Keratinocyte (primary cell): ENCODE measurements around the gene GRM5. TPM values are rescaled to one million over a fixed set of nuclear protein-coding genes. Genes with fewer than 3 reads are reported as not detected.

Experiments used
- DNase-seq: peaks from one replicate; pipeline ENCODE4 v3.0.0-alpha.2; 2011; ENCODE audit warnings: low read depth, missing footprints, low spot score
- FAIRE-seq: peaks from 2 replicates; lab custom pipeline; 2011; peaks lifted over from hg19 to GRCh38; lab: Jason Lieb, UNC
- H2AFZ ChIP-seq: 2 replicates; pipeline ENCODE4 v1.6.0; 2012; ENCODE audit warnings: low read length, control low read depth, inconsistent platforms; ENCODE audit not compliant: control insufficient read depth
- H3K27ac ChIP-seq: 2 replicates; pipeline ENCODE4 v1.5.1; 2011; ENCODE audit warnings: low read length; ENCODE audit not compliant: control insufficient read depth, insufficient read depth
- H3K27me3 ChIP-seq: 3 replicates; pipeline ENCODE4 v1.6.0; 2011; ENCODE audit warnings: low read length; ENCODE audit not compliant: control insufficient read depth, insufficient read depth; ENCODE audit errors: extremely low read depth
- H3K36me3 ChIP-seq, 2 experiments: 2 replicates in 1 of 2; 3 replicates in 1 of 2; pipeline ENCODE4 v1.5.1; 2011; ENCODE audit warnings: low read length in 2 of 2, mild to moderate bottlenecking in 1 of 2; ENCODE audit not compliant: control insufficient read depth in 2 of 2, insufficient read depth in 2 of 2; ENCODE audit errors: extremely low read depth in 1 of 2
- H3K4me1 ChIP-seq: 3 replicates; pipeline ENCODE4 v1.5.1; 2011; ENCODE audit warnings: low read length; ENCODE audit not compliant: control insufficient read depth, insufficient read depth; ENCODE audit errors: extremely low read depth
- H3K4me2 ChIP-seq: 3 replicates; pipeline ENCODE4 v1.6.0; 2011; ENCODE audit warnings: low read depth, low read length; ENCODE audit not compliant: control insufficient read depth, insufficient read depth; ENCODE audit errors: extremely low read depth
- H3K4me3 ChIP-seq, 3 experiments: fragments of 200-600 bp in 1 of 3; sonication (generic) in 1 of 3; 2 replicates in 2 of 3; 3 replicates in 1 of 3; pipeline ENCODE4 v1.5.1; 2011 to 2016; ENCODE audit warnings: low read length in 3 of 3, mild to moderate bottlenecking in 3 of 3, control low read depth in 2 of 3, inconsistent platforms in 1 of 3, low read depth in 1 of 3, mixed read lengths in 1 of 3, mixed run types in 1 of 3, moderate library complexity in 1 of 3; ENCODE audit not compliant: control insufficient read depth in 2 of 3, insufficient read depth in 2 of 3; ENCODE audit errors: extremely low read depth in 1 of 3
- H3K79me2 ChIP-seq: 2 replicates; pipeline ENCODE4 v1.6.0; 2012; ENCODE audit warnings: low read length; ENCODE audit not compliant: control insufficient read depth, insufficient read depth
- H3K9ac ChIP-seq: 3 replicates; pipeline ENCODE4 v1.6.0; 2011; ENCODE audit warnings: low read length; ENCODE audit not compliant: control insufficient read depth, insufficient read depth; ENCODE audit errors: extremely low read depth
- H3K9me1 ChIP-seq: 3 replicates; pipeline ENCODE4 v1.6.0; 2011; ENCODE audit warnings: low read length; ENCODE audit not compliant: control insufficient read depth, insufficient read depth; ENCODE audit errors: extremely low read depth
- H3K9me3 ChIP-seq: 2 replicates; pipeline ENCODE4 v1.5.1; 2012; ENCODE audit warnings: low read depth, low read length; ENCODE audit not compliant: control insufficient read depth
- H4K20me1 ChIP-seq: 3 replicates; pipeline ENCODE4 v1.6.0; 2011; ENCODE audit warnings: low read length; ENCODE audit not compliant: control insufficient read depth, insufficient read depth; ENCODE audit errors: extremely low read depth
- EZH2 ChIP-seq: IDR thresholded peaks from one replicate; pipeline ENCODE4 v1.6.1; 2012; ENCODE audit warnings: inconsistent platforms, mild to moderate bottlenecking, low read length, moderate library complexity
- dilution Hi-C: fragments of 300-500 bp; cut with MboI; formaldehyde crosslinking; loops from one replicate; pipeline ENCODE4 v1.7.0; 2020; ENCODE audit warnings: low sequenced_read_pairs; ENCODE audit not compliant: extremely low pct_ligation_motif_present
- polyA plus RNA-seq, 5 experiments: library from polyadenylated mRNA; depleted of rRNA in 3 of 5; stranded (reverse) in 3 of 5; stranded (forward) in 1 of 5; unstranded in 1 of 5; fragments of >200 nt; gene quantifications; 1 replicate in 1 of 5; 2 replicates in 3 of 5; 3 replicates in 1 of 5; pipeline versions ENCODE4 v1.2.1 to v1.2.3, GENCODE V29; 2011 to 2012; ENCODE audit warnings: missing spikeins in 2 of 5, low read depth in 1 of 5, low replicate concordance in 1 of 5
- TF ChIP-seq, protein P1 (sequence below), 3 experiments: IDR thresholded peaks in 1 of 3; conservative IDR thresholded peaks in 1 of 3; optimal IDR thresholded peaks in 1 of 3; 2 replicates in 2 of 3; 3 replicates in 1 of 3; pipeline versions ENCODE3 to v1.5.1; 2011; ENCODE audit warnings: low read length in 3 of 3, mild to moderate bottlenecking in 3 of 3, moderate library complexity in 2 of 3, control low read depth in 1 of 3, inconsistent platforms in 1 of 3; ENCODE audit not compliant: insufficient read depth in 2 of 3; ENCODE audit errors: extremely low read depth in 1 of 3

The GRM5 gene
- polyA plus RNA-seq, 1 donor (not counting 4 experiments of a cell fraction or from before 2014, with no cell fraction given), result not detected

DNA sequence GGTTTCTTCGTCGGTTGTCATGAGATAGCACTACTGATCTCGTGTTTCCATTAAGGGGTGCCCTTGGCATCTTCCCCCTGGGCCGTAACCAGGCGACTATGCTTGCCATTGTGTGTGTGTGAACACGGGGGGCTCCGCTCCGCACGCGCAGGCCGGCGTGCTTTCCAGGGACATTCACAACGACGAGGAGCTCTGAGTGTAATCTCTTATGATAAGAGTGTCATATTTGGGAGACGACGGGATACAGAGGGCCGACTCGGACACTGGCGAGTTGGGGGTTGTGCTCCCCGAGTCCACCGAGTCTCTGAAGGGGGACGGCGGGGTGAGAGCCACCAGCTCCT is 557.4 kb downstream of the GRM5 start:
- H3K4me3 ChIP-seq, result no peak overlapping the region
- H2AFZ ChIP-seq, result no peak overlapping the region
- no peaks in the 10 kb centered on the region for H3K79me2 ChIP-seq
- H3K9me3 ChIP-seq, result no peaks in the 10 kb centered on the region
- no peak overlapping the region for H3K27ac ChIP-seq
- peak overlapping the region; percentile 47 for H3K4me2 ChIP-seq
- peaks cover 2% of the 10 kb centered on the region for H3K4me1 ChIP-seq
- DNase-seq (no peak), FAIRE-seq (no peak)
- H3K27me3 ChIP-seq, result no peaks in the 10 kb centered on the region
- H3K36me3 ChIP-seq, result no peaks in the 10 kb centered on the region
- dilution Hi-C loops, result no loop called here
- no peaks in the 10 kb centered on the region for H3K9me1 ChIP-seq
- no peaks in the 10 kb centered on the region for H4K20me1 ChIP-seq
- H3K9ac ChIP-seq, result no peak overlapping the region
- TF ChIP-seq, protein P1, sequence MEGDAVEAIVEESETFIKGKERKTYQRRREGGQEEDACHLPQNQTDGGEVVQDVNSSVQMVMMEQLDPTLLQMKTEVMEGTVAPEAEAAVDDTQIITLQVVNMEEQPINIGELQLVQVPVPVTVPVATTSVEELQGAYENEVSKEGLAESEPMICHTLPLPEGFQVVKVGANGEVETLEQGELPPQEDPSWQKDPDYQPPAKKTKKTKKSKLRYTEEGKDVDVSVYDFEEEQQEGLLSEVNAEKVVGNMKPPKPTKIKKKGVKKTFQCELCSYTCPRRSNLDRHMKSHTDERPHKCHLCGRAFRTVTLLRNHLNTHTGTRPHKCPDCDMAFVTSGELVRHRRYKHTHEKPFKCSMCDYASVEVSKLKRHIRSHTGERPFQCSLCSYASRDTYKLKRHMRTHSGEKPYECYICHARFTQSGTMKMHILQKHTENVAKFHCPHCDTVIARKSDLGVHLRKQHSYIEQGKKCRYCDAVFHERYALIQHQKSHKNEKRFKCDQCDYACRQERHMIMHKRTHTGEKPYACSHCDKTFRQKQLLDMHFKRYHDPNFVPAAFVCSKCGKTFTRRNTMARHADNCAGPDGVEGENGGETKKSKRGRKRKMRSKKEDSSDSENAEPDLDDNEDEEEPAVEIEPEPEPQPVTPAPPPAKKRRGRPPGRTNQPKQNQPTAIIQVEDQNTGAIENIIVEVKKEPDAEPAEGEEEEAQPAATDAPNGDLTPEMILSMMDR (optimal IDR thresholded peaks at IDR 0.05 in 1 of 3, IDR thresholded peaks at IDR 0.05 in 1 of 3, conservative IDR thresholded peaks at IDR 0.05 in 1 of 3; ENCODE audit: extremely low read depth in 1 of 3, insufficient read depth in 2 of 3, low read length in 3 of 3), result no peak
- no peak for TF ChIP-seq EZH2

GRCh38 chr11:88507771-88508417 is 557.9 kb downstream of the GRM5 start:
- dilution Hi-C loops, result no loop called here
- Histone ChIP-seq H4K20me1 (no peaks in the 10 kb centered on the region), H3K4me2 (no peak overlapping the region), H3K27ac (no peak overlapping the region), H3K4me1 (peaks cover 2% of the 10 kb centered on the region), H3K27me3 (no peaks in the 10 kb centered on the region), H3K36me3 (no peaks in the 10 kb centered on the region), H3K9ac (no peak overlapping the region), H3K9me3 (no peaks in the 10 kb centered on the region), H3K4me3 (no peak overlapping the region), H2AFZ (no peak overlapping the region), H3K9me1 (no peaks in the 10 kb centered on the region), H3K79me2 (no peaks in the 10 kb centered on the region)
- FAIRE-seq (no peak), DNase-seq (no peak)
- no peak for TF ChIP-seq EZH2
- TF ChIP-seq, protein P1 (optimal IDR thresholded peaks at IDR 0.05 in 1 of 3, IDR thresholded peaks at IDR 0.05 in 1 of 3, conservative IDR thresholded peaks at IDR 0.05 in 1 of 3; ENCODE audit: extremely low read depth in 1 of 3, insufficient read depth in 2 of 3, low read length in 3 of 3), result no peak
